LNCaP clone FGC (cell line): Measurements from ENCODE around the gene SLC29A1.
"Not testable (repeated sequence)": the region's sequence is repeated elsewhere in the genome, so short reads cannot be mapped to it uniquely, and the experiment has no call there.

ENCODE experiments used
- DNase-seq: peaks from one replicate; pipeline ENCODE4 v3.0.0-alpha.2; 2011; ENCODE audit warnings: low read depth
- H3K4me3 ChIP-seq: 2 replicates; pipeline ENCODE4 v1.5.1; 2011; ENCODE audit warnings: mild to moderate bottlenecking, low read depth, low read length, control low read depth
- TF ChIP-seq, protein P1 (sequence below): IDR thresholded peaks from 2 replicates; pipeline ENCODE4 v1.5.1; 2012; ENCODE audit warnings: mild to moderate bottlenecking; ENCODE audit not compliant: control insufficient read depth, insufficient read depth; ENCODE audit errors: extremely low read depth

SLC29A1 gene

DNA sequence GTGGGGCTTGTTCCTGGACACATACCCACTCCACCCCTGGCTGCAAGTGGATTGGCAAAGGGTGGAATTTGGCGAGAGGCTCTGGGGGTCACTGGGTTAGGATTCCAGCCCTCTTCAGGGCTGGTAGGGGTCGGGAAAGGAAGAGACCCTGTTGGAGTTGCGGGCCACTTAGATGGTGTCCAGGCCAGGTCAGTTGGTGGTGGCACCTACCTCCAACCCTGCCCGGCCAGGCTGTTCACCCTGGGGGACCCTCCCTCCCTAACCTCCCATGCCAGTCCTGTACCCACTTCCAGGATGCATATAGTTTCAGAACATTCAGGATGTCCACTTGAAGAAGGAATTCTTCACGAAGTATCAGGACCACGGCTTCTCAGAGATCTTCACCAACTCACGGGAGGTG is 43.7 kb upstream of the SLC29A1 start:
- no peak for DNase-seq
- TF ChIP-seq, protein P1, sequence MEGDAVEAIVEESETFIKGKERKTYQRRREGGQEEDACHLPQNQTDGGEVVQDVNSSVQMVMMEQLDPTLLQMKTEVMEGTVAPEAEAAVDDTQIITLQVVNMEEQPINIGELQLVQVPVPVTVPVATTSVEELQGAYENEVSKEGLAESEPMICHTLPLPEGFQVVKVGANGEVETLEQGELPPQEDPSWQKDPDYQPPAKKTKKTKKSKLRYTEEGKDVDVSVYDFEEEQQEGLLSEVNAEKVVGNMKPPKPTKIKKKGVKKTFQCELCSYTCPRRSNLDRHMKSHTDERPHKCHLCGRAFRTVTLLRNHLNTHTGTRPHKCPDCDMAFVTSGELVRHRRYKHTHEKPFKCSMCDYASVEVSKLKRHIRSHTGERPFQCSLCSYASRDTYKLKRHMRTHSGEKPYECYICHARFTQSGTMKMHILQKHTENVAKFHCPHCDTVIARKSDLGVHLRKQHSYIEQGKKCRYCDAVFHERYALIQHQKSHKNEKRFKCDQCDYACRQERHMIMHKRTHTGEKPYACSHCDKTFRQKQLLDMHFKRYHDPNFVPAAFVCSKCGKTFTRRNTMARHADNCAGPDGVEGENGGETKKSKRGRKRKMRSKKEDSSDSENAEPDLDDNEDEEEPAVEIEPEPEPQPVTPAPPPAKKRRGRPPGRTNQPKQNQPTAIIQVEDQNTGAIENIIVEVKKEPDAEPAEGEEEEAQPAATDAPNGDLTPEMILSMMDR: no peak
- H3K4me3 ChIP-seq: no peak overlapping the region

DNA sequence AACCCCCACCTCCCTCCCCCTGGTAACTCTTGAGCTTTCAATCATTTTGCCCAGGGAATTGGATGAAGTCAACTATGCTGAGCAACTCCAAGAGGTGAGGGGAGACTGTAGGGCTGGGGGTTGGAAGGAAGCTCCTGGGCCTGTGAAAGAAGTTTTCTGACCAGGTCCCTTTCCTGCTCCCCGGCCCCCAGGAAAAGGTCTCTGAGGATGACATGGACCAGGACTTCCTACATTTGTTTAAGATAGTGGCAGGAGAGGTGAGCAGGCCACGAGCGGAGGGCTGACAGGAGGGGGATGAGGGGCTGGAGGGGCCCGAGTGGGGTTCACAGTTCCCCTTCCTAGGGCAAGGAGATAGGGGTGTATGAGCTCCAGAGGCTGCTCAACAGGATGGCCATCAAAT is 43.0 kb upstream of the SLC29A1 start:
- H3K4me3 ChIP-seq: no peak overlapping the region
- TF ChIP-seq, protein P1: no peak
- no peak for DNase-seq

DNA sequence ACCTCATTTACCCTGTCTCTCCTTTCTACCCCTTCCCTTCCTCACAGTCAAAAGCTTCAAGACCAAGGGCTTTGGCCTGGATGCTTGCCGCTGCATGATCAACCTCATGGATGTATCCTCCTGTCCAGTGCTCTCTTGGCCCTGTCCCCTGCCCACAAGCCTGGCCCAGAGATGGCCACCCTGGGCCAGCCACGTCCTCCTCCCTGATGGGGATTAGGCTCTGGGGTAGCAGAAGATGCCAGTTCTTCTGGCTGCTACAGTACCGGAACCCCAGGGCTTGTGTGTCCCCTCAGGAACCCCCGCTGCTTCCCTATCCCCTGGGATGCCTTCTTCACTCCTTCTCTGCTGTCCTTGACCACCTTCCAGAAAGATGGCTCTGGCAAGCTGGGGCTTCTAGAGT is 42.5 kb upstream of the SLC29A1 start:
- H3K4me3 ChIP-seq: no peak overlapping the region
- TF ChIP-seq, protein P1: no peak
- DNase-seq: no peak

DNA sequence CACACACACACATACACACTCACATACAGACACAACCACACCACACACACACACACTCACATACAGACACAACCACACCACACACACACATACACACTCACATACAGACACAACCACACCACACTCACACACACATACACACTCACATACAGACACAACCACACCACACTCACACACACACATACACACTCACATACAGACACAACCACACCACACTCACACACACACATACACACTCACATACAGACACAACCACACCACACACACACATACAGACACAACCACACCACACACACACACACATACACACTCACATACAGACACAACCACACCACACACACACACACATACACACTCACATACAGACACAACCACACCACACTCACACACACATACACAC is 41.6 kb upstream of the SLC29A1 start:
- not testable (repeated sequence) for DNase-seq, H3K4me3 ChIP-seq

DNA sequence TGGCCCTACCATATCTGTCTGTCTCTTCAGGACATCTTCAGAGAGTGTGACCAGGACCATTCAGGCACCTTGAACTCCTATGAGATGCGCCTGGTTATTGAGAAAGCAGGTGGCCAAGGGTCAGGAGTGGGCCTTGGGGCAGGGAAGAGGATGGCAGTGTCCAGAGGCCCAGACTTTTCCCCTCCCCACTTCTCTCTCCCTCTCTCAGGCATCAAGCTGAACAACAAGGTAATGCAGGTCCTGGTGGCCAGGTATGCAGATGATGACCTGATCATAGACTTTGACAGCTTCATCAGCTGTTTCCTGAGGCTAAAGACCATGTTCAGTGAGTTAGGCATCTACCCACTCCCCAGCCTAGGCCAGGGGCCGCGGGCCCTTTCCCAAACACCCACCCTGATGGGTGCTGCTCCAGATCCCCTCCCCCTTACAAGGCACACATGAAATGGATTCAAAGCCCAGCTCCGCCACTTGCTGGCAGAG is 40.4 kb upstream of the SLC29A1 start:
- TF ChIP-seq, protein P1: no peak
- DNase-seq: no peak
- no peak overlapping the region for H3K4me3 ChIP-seq

DNA sequence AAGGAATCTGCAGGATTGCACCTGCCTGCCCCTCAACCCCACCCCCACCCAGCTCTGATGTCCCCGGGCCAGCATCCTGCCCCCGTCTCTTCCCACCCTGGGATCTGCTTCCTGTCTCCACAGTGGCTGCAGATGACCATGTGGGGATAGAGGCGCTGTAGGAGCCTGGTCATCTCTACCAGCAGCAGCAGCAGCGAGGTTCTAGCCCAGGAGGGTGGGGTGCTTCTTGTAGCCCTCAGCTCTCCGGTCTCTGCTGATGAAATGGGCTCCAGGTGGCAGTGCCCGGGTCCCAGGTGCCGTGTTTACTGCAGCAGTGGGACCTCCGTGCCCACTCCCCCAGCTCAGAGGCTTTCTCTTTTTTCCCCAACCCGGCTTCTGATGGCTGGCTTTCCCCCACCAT is 39.6 kb upstream of the SLC29A1 start:
- H3K4me3 ChIP-seq: no peak overlapping the region
- DNase-seq: no peak
- TF ChIP-seq, protein P1: no peak

DNA sequence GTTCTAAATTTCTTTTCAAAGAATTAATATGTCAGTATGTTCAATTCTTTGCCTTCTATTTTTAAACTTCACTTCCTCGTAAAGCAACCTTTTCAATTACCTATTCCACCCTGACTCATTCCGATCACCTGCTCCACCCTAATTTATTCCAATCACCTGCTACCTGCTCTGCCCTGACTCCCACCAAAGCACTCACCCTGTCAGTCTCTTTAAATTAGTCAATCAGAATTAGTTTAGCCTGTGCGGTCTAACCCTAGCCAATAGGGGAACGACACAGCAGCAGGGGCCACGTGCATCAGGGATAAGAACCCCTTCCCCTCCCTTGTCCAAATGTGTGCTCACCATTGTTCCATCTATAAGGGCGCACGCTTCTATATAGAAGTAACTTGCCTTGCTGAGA is 38.0 kb upstream of the SLC29A1 start:
- not testable (repeated sequence) for DNase-seq, H3K4me3 ChIP-seq

DNA sequence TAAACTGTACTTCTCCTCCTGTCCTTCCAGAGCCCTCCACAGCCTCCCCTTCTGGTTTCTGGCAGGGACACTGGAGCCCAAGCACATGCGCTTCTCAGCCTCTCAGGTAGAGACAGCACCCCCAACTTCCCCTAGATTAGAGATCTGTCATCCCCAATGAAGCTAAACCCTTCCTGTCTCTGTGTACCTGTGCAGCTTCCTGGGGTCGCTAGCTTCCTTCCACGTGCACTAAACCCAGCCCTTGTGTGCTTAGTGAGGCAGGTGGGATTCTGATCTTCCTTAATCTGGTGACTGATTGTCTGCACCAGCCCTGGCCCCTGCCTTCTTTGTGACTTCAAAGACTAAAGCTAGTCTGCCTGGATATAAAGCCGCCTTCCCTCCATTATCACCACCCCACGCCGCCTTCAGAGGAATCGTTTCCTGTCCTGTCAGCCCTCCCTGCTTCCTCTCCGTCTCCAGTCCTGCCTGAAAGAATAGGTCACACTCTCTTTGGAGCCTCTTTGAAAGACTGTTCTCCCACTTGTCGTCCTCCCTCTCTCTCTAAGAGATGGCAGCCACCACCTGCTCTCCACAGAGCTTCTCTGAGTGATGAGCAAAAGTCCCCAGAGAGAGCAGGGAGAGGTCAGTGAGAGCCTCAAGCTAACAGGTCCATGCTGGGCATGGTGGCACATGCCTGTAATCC is 37.3 kb upstream of the SLC29A1 start:
- DNase-seq: no peak
- H3K4me3 ChIP-seq: no peak overlapping the region
- TF ChIP-seq, protein P1: no peak
